GM21825 (cell line): Measurements from ENCODE around the gene PLEKHM1.
A peak's percentile ranks its signal among the peaks of the same experiment; 100 is the strongest.

Experiments used
- ATAC-seq: cut with Tn5 transposase; IDR thresholded peaks from one replicate; pipeline ENCODE4 v1.9.1; 2021; ENCODE audit warnings: mild to moderate bottlenecking, moderate library complexity; ENCODE audit not compliant: unreplicated experiment

PLEKHM1 gene

GRCh38 chr17:45428931-45429338, 61.6 kb downstream of the PLEKHM1 start:
- ATAC-seq, result no peak

- peak; percentile 38 for ATAC-seq
Observed at GRCh38 chr17:45428050-45428617, 62.4 kb downstream of the PLEKHM1 start.

- no peak for ATAC-seq
Observed at GRCh38 chr17:45427181-45427835, 63.2 kb downstream of the PLEKHM1 start.

GRCh38 chr17:45426561-45426960, 64.0 kb downstream of the PLEKHM1 start:
- no peak for ATAC-seq

GRCh38 chr17:45425984-45426413, 64.5 kb downstream of the PLEKHM1 start:
- no peak for ATAC-seq

- ATAC-seq, result no peak
Observed at GRCh38 chr17:45425125-45425983, 65.2 kb downstream of the PLEKHM1 start.

GRCh38 chr17:45424769-45425124, 65.8 kb downstream of the PLEKHM1 start:
- ATAC-seq, result no peak

- no peak for ATAC-seq
Observed at GRCh38 chr17:45423975-45424335, 66.6 kb downstream of the PLEKHM1 start.

GRCh38 chr17:45423304-45423974, 67.1 kb downstream of the PLEKHM1 start:
- ATAC-seq, result no peak

- ATAC-seq, result no peak
Observed at GRCh38 chr17:45414990-45415881, 75.3 kb downstream of the PLEKHM1 start.

GRCh38 chr17:45413498-45413923, 77.0 kb downstream of the PLEKHM1 start:
- ATAC-seq, result peak; percentile 39

- ATAC-seq, result no peak
Observed at GRCh38 chr17:45411348-45412105, 79.0 kb downstream of the PLEKHM1 start.

GRCh38 chr17:45410144-45411091, 80.1 kb downstream of the PLEKHM1 start:
- no peak for ATAC-seq

GRCh38 chr17:45409659-45410076, 80.9 kb downstream of the PLEKHM1 start:
- no peak for ATAC-seq

GRCh38 chr17:45408611-45409421, 81.7 kb downstream of the PLEKHM1 start:
- no peak for ATAC-seq

- no peak for ATAC-seq
Observed at GRCh38 chr17:45406107-45406506, 84.4 kb downstream of the PLEKHM1 start.

- no peak for ATAC-seq
Observed at GRCh38 chr17:45405250-45406086, 85.1 kb downstream of the PLEKHM1 start.
